ENCODE results near the gene BHLHA15. TPM values are rescaled to one million over a fixed set of nuclear protein-coding genes. Genes with fewer than 3 reads are reported as not detected.

Gene BHLHA15
- total and polyA plus RNA-seq, 9 of the 15 experiments (the other 6 are each of a cell fraction or from before 2014, with no cell fraction given): 0.22 to 2.0 (median 1.1) TPM; not detected in 4

DNA sequence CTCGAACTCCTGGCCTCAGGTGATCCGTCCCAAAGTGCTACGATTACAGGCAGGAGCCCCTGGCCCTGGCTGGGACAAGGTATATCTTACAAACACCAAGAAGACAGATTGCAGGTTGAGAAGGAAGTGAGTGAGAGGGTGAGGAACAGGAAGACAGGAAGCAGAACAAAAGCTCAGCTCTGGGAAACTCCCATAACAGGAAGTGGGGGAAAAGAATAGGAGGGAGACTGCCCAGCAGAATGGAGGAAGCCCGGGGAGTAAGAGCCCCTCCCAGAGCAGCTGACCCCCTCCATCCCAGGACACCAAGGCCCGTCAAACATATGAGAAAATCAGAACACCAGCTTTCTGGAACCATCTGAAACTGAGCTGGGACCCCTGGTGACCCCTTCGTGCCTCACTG is 37.9 kb downstream of the BHLHA15 start (continued):
- TF ChIP-seq ZBTB40 (IDR thresholded peaks at IDR 0.05): peak; percentile 77
- no peak for TF ChIP-seq ZBTB40 (CRISPR knock-in tag; IDR thresholded peaks at IDR 0.05)
- no peak for TF ChIP-seq CBX2 (IDR thresholded peaks at IDR 0.05; ENCODE audit: insufficient read depth, low read length, poor library complexity, severe bottlenecking)
- TF ChIP-seq CHD7 (IDR thresholded peaks at IDR 0.05; ENCODE audit: low read depth, low read length): no peak

Measured in K562 (cell line).